Mesodermal cell (in vitro differentiated cells): ENCODE results near the gene CDH5.

Experiments used
- H3K27ac ChIP-seq: 2 replicates; pipeline ENCODE4 v1.7.0; 2013; ENCODE audit warnings: mild to moderate bottlenecking, low read depth, low read length, moderate library complexity; ENCODE audit not compliant: severe bottlenecking
- H3K36me3 ChIP-seq: 2 replicates; pipeline ENCODE4 v1.7.1; 2013; ENCODE audit warnings: mild to moderate bottlenecking, low read length, moderate library complexity; ENCODE audit not compliant: control insufficient read depth, insufficient read depth
- H3K4me1 ChIP-seq: one replicate; pipeline ENCODE4 v1.7.1; 2013; ENCODE audit warnings: mild to moderate bottlenecking, low read length; ENCODE audit not compliant: insufficient read depth, control insufficient read depth, poor library complexity, severe bottlenecking
- H3K4me3 ChIP-seq: 2 replicates; pipeline ENCODE4 v1.7.0; 2013; ENCODE audit warnings: low read length, control low read depth, mild to moderate bottlenecking; ENCODE audit not compliant: insufficient read depth, poor library complexity, severe bottlenecking; ENCODE audit errors: extremely low read depth
- H3K9me3 ChIP-seq: 2 replicates; pipeline ENCODE4 v1.7.1; 2013; ENCODE audit warnings: mild to moderate bottlenecking, low read length, moderate library complexity; ENCODE audit not compliant: control insufficient read depth
- WGBS, 2 experiments: methylation state at CpG; one replicate each; pipeline ENCODE4 v1.1.5; 2013; ENCODE audit warnings: missing lambda C conversion rate in 2 of 2; ENCODE audit not compliant: insufficient coverage in 2 of 2; 5-methylcytosine and 5-hydroxymethylcytosine counted together

Gene CDH5

DNA sequence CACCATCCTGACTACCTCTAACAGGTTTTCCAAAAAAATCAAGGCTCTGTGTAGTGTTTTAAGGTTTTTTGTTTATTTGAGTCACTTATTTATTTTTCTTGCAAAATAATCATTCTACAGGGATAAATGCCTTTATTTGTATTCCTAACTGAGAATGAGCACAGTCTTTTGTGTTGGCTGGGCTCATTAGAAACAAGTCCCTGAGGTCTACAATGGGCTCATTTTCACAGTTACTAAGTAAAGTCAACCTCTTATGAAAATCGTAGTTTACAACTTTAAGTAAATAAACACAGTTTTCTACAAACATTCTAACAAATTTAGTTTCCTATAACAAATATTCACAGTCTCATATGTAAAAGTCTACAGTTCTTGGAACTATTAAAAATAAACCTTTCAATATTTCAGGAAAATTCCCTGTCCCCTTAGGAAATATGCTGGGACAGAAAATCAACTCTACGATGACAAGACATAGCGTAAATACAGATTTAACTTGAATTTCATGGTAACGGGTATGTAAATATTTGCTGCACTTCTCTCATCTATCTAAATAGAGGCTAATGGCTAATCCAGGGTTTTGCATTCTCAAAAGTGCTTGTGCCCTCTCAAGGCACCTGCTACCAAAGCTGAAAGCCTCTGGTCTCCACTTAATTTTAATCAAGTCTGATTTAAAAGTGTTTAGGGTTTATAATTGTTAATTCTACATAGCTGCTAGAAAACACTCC, 31.5 kb upstream of the CDH5 start:
- no peak overlapping the region for H3K4me3 ChIP-seq
- 89 to 100% methylated on average over 1 to 4 of the region's 4 CpGs for WGBS, 2 experiments
- no peaks in the 10 kb centered on the region for H3K4me1 ChIP-seq
- no peak overlapping the region for H3K27ac ChIP-seq
- peaks cover 5% of the 10 kb centered on the region for H3K9me3 ChIP-seq
- no peaks in the 10 kb centered on the region for H3K36me3 ChIP-seq

DNA sequence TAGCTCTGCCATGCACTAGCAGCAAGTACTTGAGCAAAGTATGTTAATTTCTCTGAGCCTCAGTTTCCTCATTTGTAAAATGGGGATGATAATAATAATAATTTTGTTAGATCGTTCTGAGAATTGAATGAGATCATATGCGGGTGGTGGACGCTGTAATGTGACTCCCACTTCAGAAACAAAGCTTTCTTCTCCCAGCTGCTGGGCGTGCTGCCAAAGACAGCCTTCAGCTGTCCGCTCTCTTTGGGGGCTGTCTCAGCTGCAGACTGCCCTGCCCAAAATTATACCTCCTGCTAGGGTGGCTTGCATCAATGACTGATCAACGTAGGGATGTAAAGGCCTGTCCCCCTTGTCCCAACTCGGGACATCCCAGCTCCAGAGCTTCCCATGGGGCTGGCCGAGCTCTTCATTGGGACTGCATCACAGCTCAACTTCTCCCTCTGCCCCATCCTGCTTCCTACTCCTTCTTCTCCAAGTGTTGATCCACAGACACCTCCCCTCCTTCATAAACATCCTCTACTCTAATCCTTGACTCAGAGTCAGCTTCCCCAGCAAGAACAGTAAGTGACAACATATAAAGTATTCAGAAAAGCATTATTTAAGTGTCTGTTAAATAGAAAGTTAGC, 30.7 kb upstream of the CDH5 start:
- Histone ChIP-seq H3K9me3 (peaks cover 5% of the 10 kb centered on the region), H3K27ac (no peak overlapping the region), H3K4me1 (no peaks in the 10 kb centered on the region), H3K4me3 (no peak overlapping the region), H3K36me3 (no peaks in the 10 kb centered on the region)
- WGBS, 2 experiments: 85 to 94% methylated on average over 5 to 8 of the region's 8 CpGs

DNA sequence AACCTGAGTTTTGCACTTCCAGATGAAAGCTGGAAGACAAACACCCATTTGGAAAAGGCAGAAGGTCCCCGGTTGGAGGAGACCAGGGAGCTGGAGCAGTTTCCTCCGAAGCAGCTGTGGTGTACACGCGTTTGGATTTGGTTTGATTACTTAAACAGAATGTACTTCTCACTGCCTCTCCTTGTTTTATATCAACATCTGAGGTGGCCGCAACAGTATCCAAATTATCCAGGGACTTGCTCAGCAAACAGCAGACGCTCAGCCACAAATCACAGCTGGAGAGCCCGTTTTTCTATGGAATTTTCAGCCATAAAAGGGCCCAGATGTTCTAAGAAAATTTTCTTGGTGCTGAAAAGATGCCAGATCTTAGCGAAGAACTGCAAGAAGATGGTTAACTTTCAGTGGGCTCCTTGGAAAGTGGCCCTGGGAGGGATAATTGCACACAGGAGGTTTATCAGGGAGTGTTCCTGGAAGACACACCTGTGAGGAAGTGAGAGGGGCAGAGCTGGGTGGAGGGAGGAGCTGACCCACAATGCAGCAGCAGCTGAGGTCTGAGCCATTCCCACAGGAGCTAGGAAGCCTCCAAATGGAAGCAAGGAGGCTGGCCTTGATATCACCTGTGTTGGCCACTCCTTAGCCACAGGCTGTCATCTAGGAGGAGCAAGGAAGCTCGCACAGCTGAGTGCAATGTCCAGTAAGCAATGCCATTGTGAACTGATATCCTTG, 28.9 kb upstream of the CDH5 start:
- peaks cover 5% of the 10 kb centered on the region for H3K9me3 ChIP-seq
- no peak overlapping the region for H3K27ac ChIP-seq
- H3K4me1 ChIP-seq: peaks cover 3% of the 10 kb centered on the region
- 87 to 89% methylated on average over 9 of the region's 9 CpGs for WGBS, 2 experiments
- no peak overlapping the region for H3K4me3 ChIP-seq
- H3K36me3 ChIP-seq: no peaks in the 10 kb centered on the region

DNA sequence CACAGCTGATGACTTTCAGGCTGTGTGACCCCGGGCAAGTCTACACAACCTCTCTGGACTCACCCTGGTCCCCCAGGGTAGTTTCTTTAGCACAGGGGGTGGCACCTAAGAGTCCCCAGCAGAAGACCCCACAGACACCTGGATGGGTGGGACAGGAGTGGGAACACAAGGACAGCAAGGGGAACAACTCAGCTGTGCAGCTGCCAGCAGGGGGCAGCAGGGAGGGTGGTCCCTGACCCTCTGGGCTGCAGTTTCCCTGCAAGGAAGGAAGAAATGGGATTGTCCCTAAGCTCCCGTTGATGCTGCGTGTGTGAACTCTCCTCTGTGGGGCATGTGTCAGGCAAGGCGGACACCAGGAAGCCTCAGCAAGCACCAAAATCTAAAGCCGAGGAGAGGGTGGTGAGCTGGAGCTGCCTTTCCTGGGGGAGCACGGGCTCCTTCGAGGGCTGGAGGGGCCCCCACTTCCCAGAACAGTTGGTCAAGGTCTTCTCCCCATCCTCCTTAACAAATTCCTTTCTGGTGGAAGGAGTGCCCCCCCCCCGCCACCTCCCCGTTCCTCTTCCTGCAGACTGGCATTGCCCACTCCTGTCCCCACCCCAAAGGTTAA, 24.1 kb upstream of the CDH5 start:
- H3K27ac ChIP-seq: no peak overlapping the region
- no peaks in the 10 kb centered on the region for H3K36me3 ChIP-seq
- no peaks in the 10 kb centered on the region for H3K9me3 ChIP-seq
- peaks cover 4% of the 10 kb centered on the region for H3K4me1 ChIP-seq
- 64 to 65% methylated on average over 2 to 6 of the region's 9 CpGs for WGBS, 2 experiments
- H3K4me3 ChIP-seq: no peak overlapping the region

DNA sequence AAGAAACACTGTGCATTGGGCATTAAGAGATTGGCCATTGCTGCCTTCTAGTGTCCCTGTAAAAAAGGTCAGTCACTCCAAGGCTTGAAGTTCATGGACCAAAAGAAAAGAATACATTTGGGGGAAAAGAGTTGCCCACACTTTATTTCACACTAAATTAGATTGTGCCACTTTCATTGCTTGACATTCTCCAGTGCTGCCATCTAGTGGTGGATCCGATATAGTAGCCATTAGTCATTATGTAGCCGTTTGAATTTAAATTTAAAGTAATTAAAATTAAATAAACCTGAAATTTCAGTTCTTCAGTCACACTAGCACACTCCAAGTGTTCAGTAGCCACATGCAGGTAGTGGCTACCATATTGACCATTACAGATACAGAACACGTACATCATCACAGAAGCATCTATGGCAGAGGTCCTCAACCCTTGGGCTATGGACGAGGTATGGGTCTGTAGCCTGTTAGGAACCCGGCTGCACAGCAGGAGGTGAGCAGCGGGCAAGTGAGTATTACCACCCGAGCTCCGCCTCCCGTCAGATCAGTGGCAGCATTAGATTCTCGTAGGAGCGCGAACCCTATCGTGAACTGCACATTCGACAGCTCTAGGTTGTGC, 21.9 kb upstream of the CDH5 start:
- WGBS, 2 experiments: 63 to 72% methylated on average over 11 to 12 of the region's 14 CpGs
- H3K4me3 ChIP-seq: no peak overlapping the region
- no peaks in the 10 kb centered on the region for H3K36me3 ChIP-seq
- H3K4me1 ChIP-seq: peaks cover 4% of the 10 kb centered on the region
- no peak overlapping the region for H3K27ac ChIP-seq
- H3K9me3 ChIP-seq: no peaks in the 10 kb centered on the region

DNA sequence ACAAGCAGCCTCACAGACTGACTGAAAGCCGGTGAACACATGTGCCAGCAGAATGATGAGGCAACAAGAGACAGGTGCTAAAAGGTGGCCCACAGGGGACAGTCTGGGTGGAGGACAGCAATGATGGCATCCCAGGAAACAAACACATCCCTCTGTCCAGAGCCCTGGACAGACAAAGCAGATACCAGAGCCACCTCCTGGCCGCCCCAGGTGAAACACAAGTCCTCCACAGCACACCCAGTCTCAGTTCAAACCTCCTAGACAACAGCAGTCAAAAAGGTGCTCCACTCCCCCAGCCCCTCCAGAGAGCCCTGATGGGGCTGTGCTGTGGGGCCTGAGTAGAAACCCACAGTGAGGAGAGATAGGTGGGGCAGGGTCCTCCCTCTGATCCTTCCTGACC, 20.3 kb upstream of the CDH5 start:
- whole genome bisulfite sequencing, 2 experiments: 100% methylated on average over 1 of the region's 2 CpGs
- peaks cover 4% of the 10 kb centered on the region for H3K4me1 ChIP-seq
- H3K36me3 ChIP-seq: no peaks in the 10 kb centered on the region
- no peaks in the 10 kb centered on the region for H3K9me3 ChIP-seq
- no peak overlapping the region for H3K27ac ChIP-seq
- H3K4me3 ChIP-seq: no peak overlapping the region

DNA sequence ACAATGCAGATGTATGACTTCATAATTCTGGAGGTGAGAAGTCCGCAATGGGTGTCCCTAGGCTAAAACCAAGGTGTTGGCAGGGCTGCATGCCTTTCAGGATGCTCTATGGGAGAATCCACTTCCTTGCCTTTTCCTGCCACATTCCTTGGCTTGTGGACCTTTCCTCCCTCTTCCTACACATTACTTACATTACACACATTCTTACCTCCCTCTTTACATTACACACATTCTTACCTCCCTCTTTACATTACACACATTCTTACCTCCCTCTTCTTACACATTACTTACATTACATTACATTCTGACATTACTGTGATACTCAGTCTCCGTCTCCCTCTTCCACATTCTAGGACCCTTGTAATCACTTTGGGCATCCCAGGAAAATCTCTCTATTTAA, 14.2 kb upstream of the CDH5 start:
- peaks cover 8% of the 10 kb centered on the region for H3K9me3 ChIP-seq
- 85 to 97% methylated on average over 2 of the region's 2 CpGs for WGBS, 2 experiments
- peaks cover 8% of the 10 kb centered on the region for H3K4me1 ChIP-seq
- no peak overlapping the region for H3K27ac ChIP-seq
- H3K36me3 ChIP-seq: no peaks in the 10 kb centered on the region
- no peak overlapping the region for H3K4me3 ChIP-seq

DNA sequence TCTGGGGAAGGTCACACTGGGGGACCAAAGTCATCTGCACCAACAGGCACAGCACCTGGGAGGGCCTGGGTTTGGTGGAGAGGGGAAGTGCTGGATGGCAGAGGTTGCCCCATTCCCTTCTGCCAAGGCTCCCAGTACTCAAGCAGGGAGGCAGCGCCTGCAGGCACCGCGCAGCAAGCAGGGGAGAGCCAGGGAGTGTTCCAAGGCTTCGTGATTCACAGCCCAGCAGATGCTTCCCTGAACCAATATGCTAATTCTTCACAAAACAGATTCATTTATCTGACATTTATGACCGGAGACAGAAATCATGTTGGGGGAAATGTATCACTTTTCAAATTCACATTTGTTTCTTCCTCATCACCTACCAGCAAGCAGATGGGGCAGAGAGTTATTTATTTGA, 13.4 kb upstream of the CDH5 start:
- Histone ChIP-seq H3K4me1 (peaks cover 8% of the 10 kb centered on the region), H3K36me3 (no peaks in the 10 kb centered on the region), H3K4me3 (no peak overlapping the region), H3K9me3 (peaks cover 8% of the 10 kb centered on the region), H3K27ac (no peak overlapping the region)
- 80 to 100% methylated on average over 3 of the region's 5 CpGs for WGBS, 2 experiments

DNA sequence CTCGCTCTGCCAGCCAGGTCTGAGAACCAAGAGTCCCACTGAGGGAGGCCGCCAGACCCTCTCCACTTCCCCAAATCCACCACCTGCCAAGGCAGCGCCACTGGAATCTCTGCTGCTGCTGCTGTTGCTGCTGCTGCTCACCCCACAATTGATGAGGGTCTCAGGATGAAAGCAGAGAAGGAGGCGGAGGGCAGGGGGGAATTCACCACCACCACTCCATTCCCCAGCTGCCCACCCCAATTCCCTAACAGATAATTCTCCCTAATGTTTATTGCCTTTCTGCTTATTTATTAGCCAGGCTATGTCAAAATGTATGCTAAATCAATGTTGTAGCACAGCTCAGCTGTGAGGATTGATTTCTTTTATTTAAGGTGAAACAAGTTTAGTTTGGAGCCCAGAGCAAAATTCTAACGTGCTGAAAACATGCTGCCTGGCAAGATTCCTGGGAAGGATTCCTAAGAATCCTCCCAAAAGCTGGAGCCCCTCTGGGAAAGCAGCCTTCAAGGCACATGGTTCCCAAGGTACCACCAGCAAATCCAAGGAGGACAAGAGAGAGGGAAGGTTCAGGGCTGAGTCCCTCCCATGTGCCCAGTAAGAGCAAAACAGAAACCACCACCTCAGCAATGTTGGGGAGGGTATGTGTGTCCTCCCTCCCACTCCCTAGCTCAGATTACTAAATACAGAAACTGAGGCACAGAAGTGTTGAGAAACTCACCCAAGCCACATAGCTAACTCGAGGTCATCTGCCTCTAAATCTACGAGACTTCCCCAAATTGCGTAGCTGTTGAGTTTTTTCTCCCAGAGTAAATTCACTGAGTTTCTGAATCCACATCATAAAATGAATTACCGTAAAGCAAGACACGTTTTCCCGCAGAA, 12.2 kb upstream of the CDH5 start:
- Histone ChIP-seq H3K27ac (no peak overlapping the region), H3K4me3 (no peak overlapping the region), H3K4me1 (peaks cover 13% of the 10 kb centered on the region), H3K9me3 (peaks cover 8% of the 10 kb centered on the region), H3K36me3 (no peaks in the 10 kb centered on the region)
- 73 to 78% methylated on average over 8 of the region's 11 CpGs for whole genome bisulfite sequencing, 2 experiments

DNA sequence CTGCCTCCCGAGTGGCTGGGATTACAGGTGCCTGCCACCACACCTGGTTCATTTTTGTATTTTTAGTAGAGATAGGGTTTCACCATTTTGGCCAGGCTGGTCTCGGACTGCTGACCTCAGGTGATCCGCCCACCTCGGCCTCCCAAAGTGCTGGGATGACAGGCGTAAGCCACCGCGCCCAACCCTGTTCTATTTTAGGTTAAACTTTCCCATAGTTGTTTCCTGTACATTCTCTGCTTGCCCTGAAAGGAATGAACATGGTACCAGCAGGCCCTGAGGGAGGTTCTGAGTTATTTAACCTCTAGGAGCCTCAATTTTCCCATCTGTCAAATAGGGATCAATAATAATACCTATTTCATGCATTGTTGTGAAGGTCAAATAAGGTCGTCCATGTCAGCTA, 11.0 kb upstream of the CDH5 start:
- H3K4me1 ChIP-seq: peaks cover 19% of the 10 kb centered on the region
- H3K9me3 ChIP-seq: peaks cover 8% of the 10 kb centered on the region
- no peak overlapping the region for H3K4me3 ChIP-seq
- WGBS, 2 experiments: 89 to 95% methylated on average over 5 to 6 of the region's 8 CpGs
- no peak overlapping the region for H3K27ac ChIP-seq
- no peaks in the 10 kb centered on the region for H3K36me3 ChIP-seq
